HG02678 (cell line): Measurements from ENCODE around the gene AK1.
"Not testable (repeated sequence)": the region's sequence is repeated elsewhere in the genome, so short reads cannot be mapped to it uniquely, and the experiment has no call there.

Source experiments
- ATAC-seq: cut with Tn5 transposase; IDR thresholded peaks from one replicate; pipeline ENCODE4 v1.9.1; 2021; ENCODE audit warnings: mild to moderate bottlenecking, moderate library complexity; ENCODE audit not compliant: unreplicated experiment

AK1 gene

DNA sequence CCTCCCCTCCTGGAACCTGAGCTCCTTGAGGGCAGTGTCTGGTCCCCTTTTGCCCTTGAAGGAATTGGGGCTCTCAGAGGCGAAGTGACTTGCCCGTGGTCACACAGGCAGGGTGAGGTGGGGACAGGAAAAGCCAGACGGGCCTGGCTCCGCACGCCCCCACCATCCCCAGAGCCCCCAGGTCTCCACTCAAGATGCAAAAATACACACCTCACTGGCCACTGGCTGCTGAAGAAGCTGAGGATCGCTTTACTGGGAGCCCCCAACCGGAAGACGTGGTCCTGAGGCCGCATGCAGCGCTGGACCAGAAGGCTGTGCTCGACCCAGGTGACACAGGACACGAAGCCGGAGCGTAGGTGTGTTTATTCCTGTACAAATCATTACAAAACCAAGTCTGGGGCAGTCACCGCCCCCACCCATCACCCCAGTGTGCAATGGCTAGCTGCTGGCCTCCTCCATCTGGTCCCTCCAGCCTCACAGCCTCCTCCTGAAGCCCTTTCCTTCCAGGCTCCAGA, 7.6 kb upstream of the AK1 start:
- no peak for ATAC-seq

DNA sequence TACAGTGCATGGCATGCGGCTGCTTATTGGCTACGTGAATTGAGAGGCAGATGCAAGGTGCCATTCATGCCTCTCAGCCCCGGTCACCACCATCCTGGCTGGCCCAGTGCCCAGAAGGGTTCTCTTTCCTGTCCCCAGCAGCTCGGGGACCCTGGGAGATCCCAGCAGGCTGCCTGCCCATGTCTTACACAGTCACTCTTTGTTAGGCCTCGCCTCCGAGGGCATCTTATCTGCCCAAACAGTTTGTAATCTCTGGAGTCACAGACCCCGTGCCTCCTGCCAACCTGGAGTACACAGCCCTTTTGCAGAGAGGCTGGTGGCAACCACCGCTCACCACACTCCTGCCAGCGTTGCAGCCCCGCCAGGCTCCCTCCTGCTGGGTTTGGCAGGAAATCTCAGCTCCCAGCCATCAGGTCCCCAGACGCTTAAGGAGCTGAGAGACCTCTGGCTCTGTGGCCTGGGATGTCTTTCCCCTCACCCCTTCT, 7.0 kb upstream of the AK1 start:
- ATAC-seq: no peak

DNA sequence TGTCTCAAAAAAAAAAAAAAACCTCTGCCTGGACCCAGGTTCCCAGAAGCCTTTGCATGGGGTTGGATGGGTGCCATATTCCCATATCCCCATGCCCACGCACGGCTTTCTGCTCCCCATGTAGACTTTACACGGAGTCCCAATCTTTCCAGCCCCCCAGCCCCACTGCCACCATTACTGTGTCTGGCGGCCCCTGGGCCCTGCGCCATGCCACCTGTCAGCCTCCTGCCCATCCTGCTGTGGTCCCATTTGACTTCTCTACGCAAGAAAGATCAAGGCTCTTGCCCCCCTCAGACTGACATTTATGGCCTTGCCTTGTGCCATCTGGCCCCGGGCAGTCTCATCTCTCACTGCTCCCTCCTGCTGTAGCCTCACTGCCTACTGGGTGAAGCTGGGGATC, 6.5 kb upstream of the AK1 start:
- ATAC-seq: no peak

DNA sequence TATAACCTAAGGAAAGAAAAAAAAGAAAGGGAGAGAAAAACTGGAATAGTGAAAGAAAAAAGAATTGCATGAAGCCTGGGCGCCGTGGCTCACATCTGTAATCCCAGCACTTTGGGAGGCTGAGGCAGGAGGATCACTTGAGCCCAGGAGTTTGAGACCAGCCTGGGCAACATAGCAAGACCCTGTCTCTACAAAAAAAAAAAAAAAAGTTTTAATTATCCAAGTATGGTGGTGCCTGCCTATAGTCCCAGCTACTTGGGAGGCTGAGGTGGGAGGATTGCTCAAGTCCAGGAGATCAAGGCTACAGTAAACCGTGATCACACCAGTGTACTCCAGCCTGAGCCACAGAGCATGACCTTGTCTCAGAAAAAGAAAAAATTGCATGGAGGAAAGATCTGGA, 4.2 kb upstream of the AK1 start:
- ATAC-seq: not testable (repeated sequence)

DNA sequence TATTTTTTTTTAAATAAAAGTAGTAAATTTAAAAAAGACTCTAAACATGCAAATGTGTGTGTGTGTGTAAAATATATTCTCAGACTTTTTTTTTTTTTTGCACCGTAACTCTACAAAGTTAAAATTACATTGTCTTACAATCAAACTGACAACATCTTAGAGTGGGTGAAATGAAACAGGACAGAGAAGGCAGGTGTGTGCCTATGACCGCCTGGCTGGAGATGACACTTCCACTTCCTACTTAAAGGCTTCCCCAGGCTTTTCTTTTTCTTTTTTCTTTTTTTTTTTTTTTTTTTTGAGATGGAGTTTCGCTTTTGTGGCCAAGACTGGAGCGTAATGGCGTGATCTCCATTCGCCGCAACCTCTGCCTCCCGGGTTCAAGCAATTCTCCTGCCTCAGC, 2.7 kb upstream of the AK1 start:
- no peak for ATAC-seq

DNA sequence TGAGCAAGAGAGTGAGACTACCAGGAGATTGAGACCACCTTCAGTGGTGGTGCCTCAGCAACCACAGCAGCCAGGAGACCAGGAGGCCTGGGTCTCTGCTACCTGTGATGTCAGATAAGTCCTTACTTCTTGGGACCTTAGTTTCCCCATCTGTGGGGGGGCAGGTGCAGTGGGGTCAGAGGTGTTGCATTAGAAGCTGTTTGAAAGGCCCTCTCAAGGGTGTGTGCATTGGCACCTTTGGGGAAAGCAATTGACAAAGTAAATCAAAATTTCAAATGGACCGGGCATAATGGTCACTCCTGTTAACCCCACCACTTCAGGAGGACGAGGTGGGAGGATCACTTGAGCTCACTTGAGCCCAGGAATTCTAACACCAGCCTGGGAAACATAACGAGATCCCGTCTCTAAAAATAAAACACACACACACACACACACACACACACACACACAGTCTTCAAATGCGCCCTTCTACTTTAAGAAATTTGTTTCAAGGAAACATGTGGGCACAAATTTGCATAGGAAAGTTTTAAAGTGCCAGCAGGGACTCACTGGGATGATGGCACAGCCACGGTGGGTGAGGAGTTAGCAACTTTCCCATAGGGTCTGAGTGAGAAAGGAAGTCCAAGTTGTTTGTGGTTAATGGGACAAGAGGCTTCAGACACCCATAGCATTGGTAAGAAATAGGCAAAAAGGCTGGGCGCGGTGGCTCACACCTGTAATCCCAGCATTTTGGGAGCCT, 1.3 kb upstream of the AK1 start:
- no peak for ATAC-seq

DNA sequence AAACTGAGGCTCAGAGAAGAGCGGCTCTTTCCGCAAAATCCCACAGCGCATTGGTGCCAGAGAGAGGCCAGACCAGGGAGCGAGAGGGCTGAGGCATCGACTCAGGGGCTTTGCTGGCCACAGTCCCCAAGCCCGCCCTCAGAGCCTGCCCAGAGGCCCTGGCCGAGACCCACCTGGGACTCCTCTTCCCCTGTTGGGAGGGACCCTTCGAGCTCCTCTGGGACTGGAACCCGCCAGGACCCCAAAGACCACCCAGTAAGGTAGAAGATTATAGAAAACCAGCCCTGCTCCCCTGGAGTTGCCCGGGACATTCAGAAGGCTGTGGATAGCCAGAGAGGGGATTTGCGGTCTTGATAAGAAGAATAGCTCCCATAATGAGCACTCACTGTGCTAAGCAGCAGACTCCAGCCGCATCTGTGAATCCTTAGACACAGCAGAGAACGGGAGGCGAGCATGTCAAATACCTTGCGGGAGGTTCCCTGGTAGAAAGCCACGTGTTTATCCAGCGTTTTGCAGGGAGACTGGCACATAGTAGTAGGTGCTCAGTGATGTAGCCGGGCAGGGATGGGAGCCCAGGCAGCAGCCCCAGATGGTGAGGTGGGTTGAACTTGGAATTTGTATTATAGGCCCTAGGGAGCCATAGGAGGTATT, 651 bp upstream of the AK1 start:
- ATAC-seq: no peak

DNA sequence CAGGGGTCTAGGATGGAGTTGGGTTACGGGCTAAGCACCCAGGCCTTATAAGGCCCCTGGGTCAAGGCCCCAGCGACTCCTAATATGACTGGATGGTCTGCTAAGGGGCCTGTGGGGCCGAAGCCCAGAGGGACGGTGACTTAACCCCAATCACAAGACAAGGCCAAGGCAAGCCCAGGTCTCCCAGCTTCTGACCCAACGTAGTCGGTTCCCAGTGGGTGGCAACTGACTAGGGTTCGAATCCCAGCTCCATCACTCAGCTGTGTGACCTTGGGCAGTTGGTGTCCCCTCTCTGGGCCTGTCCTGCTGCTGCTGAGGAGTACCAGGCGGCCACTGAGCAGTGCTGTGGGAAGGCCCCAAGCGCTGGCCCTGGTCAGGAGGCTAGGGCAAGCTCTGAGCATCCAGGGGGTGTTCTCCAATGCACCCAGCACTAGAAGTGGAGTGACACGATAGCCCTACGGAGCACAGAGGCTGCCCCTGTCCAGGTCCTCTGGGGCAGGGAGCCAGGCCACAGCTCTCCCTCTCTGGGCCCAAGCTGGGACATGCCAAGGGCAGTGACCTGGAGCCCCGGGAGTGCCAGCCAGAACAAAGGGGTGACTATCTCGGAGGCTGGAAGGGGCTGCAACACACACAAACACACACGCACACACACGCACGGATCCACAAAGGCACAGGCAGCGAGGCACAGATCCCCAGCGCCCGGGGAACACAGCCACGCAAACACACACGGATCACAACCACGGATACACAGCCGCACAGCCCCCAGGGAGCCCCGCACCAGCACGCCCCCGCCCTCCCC, 512 bp downstream of the AK1 start:
- ATAC-seq: no peak

DNA sequence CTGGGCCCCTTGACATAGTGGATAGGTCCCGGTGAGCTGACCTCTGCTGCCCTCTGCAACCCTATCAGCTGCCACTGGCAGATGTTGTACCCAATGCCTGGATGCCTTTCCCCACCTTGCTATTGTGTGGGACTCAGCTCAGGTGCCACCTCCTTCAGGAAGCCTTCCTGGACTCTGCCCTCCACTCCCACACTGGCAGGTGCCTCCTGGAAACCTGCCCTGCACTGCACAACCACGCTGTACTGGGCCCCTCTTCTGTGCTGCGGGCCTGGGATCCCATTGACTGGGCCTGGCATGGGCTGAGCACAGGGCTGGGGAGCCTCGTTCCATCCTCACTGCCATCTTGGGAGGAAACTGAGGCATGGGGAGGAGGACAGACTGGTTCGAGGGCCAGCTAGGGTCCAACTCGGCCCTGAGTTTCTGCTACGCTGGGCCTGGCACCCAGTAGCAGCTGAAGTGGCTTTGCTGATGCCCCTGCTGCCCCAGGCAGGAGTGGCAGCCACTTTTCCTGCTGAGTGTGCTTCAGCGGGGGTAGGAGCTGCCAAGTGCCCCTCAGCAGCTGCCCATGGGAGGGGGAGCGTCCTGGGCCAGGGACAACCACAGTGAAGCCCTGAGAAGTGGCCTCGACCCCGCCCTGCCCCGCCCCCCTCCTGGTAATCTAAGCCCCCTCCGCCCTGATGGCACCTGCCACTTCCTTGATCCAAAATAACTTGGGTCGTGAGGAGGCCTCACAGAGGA, 1.3 kb downstream of the AK1 start:
- ATAC-seq: no peak

DNA sequence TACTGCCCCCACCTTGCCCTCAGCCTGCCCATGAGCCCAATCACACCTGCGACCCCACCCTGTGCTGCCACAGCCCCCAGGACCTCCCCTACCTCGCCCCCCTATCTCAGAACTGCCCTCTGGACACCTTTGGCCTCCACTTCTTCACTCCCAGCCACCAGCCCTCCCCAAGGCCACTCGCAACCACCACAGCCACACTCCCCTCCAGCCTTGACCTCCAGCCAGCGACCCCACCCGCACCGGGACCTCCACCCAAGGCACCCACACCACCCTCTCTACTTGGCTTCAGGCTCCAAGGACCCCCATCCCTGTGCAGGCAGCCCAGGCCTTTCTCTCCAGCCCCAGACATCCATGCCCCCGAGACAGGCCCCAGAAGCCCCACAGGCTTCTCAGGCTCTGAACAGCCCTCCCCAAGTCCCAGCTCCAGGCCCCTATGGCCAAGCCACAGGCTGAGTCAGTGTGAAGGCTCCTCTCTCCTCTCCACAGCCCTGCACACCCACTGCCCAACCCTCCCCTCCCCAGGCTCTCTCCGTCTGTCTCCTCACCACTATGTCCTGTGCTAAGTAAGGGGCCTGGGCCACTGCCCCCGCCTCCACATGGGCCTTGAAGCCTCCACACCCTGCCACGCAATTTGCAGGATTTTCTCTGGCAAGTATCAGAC, 2.0 kb downstream of the AK1 start:
- ATAC-seq: no peak

DNA sequence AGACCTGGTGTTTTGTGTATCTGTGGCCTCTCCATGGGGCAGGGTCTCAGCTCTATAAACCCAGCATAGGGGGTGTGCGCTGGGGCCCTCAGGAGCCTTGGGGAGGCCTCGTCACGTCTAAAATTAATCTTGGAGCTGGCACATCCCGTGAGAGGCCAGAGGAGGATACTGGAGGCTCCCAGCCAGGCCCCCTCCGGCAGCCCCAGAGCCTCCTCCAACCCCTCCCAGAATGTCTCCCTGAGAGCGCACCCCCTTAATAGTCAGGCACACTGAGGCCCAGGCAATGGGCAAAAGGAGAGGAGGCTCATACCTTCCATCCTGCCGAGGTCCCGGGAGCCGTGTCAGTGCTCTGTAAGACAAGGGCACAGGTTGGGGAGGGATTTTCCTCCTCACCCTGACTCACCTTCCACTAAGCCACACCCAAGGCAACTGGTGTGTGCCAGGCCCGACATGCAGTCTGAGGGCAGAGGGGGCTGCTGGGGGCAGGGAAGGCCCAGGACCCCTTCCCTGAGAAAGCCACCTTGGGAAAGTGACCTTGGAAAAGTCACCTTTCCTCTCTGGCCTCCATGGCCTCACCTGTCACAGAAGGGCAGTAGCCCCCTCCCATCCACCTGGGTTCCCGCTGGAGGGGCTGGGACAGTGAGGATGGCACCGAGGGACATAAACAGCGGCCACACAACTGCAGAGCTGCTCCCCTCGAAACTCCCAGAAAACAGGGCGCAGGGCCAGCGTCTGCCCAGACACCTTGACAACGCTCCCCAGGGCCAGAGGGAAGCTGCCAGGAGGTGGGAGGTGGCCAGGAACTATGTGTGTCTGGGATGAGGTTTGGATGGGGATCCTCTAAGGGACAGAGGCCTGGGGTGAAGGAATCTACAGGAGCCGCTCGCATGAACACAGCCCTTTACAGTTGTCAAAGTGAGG, 2.9 kb downstream of the AK1 start:
- no peak for ATAC-seq

DNA sequence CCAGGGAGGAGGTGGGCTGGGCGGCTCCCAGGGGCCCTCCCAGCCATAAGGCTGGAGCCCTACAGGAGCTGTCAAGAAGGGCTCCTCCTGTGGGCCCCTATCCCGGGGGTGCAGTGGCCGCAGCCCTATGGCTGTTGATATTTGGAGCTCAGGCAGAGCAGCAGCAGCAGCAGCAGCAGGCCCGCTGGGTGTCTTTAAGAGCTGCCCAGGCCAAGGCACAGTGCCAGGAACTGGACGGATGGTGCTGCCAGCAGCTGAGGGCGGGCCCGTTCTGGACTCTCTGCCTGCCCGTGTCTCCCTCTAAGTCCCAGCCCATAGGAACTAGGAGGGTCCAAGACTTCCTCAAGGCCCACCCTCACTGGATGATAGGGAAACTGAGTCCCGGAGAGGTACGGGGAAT, 3.6 kb downstream of the AK1 start:
- ATAC-seq: no peak

DNA sequence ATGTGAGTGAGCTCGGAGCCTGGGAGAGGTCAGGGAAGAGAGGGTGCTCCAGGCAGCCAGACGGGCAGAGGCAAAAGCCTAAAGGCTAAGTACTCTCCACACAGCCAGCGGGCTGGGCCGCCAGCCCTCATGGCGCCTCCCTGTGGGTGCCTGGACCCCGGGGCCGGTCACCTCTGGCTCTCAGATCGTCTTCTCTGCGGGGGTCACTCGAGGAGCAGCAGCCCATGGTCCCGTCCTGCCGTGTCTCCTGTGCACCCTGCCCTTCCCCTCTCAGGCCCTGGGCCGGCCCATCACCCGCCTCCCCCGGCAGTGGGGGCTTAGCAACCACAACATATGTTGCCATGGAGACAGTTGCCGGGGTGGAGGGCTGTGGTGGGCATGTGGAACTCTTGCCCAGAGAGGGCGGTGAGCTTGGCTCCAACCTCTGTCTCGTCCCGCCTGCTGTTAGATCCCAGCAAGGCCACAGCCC, 4.2 kb downstream of the AK1 start:
- ATAC-seq: no peak

DNA sequence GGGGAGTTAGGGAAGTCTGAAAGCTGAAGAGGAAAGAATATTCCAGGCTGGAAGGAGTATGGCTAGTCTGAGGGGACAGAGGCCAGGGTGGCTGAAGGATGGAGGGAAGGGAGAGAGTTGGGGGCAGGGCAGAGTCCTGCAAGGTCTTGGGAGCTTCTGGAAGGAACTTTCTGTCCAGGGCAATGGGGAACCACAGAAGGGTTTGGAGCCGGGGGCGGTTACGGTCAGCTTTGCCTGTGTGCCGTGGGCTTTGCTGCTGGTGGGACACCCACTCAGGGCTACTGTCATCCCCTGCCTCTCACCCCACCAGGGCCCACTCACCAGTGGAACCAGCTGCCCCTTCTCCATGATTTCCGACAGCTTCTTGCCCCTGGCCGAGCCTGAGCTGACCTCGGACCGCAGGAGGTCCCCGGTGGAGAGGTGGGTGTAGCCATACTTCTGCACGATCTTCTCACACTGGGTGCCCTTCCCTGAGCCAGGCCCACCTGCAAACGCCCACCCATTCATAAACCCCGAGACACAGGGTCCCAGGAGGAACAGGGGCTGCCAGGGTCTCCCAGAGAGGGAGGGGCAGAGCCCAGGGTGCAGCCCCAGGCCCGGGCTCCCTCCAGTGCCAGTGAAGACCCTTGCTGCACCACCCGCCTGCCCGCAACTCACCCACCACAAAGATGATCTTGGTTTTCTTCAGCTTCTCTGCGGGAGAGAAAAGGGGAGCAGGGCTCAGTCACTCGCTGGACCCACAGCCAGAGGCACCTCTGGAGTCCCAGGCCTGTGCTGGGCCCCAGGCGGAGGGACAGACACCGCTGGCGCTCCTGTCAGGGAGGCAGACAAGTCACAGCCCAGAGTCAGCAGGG, 4.9 kb downstream of the AK1 start:
- no peak for ATAC-seq

DNA sequence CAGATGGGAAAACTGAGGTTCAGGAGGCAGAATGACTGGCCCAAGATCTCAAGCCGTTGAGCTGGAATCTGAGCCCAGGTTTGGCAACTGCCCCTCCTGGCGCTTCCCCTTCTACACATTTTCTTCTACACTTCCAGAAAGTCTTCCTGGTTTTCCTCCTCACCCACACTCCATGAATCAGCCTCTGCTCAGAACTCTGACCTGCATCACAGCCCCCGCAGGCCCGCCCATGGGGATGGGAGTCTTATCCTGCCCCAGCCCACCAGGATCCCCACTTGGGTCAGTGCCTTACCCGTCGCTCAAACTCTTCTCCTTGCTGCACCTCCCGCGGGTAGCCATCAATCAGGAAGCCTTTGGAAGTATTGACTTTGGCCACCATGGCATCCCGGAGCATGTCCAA, 5.9 kb downstream of the AK1 start:
- ATAC-seq: no peak

DNA sequence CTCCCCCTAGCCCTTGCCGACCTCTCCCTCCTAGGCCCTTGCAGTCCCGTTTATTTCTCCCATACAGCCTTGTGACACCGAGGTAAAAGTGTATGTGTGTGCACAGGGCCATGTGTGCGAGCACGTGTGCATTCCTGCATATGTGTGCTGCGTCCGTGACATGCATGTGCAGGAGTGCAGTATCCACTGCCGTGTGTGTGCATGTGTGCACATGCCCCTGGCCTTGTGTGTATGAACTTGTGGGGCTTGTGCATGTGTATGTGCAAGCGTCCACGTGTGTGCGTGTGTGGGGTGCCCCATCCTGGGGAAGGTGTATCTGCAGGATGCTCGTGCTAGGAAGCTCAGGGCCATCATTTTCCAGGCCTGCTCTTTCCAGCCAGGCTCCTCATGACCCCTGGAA, 6.6 kb downstream of the AK1 start:
- ATAC-seq: no peak

DNA sequence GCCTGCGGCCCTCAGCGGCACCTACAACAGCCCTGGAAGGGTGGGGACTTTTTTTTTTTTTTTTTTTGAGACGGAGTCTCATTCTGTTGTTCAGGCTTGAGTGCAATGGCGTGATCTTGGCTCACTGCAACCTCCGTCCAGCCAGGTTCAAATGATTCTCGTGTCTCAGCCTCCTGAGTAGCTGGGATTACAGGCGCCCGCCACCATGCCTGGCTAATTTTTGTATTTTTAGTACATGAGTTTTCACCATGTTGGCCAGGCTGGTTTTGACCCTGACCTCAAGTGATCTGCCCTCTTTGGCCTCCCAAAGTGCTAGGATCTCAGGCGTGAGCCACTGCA, 7.4 kb downstream of the AK1 start:
- ATAC-seq: not testable (repeated sequence)
